Effector CD4-positive, alpha-beta T cell (primary cell): ENCODE data around the gene TIA1.
"Not testable (repeated sequence)": the region's sequence is repeated elsewhere in the genome, so short reads cannot be mapped to it uniquely, and the experiment has no call there.

Experiments
- DNase-seq: peaks from one replicate; pipeline ENCODE4 v3.0.0-alpha.2; 2020
- total RNA-seq: gene quantifications from one replicate; lab custom pipeline; 2026; lab: John Stamatoyannopoulos, UW

TIA1 gene, protein sequence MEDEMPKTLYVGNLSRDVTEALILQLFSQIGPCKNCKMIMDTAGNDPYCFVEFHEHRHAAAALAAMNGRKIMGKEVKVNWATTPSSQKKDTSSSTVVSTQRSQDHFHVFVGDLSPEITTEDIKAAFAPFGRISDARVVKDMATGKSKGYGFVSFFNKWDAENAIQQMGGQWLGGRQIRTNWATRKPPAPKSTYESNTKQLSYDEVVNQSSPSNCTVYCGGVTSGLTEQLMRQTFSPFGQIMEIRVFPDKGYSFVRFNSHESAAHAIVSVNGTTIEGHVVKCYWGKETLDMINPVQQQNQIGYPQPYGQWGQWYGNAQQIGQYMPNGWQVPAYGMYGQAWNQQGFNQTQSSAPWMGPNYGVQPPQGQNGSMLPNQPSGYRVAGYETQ
- total RNA-seq: 71.5 reads per million, percentile 76 among the genes with 10 or more reads in this experiment

DNA sequence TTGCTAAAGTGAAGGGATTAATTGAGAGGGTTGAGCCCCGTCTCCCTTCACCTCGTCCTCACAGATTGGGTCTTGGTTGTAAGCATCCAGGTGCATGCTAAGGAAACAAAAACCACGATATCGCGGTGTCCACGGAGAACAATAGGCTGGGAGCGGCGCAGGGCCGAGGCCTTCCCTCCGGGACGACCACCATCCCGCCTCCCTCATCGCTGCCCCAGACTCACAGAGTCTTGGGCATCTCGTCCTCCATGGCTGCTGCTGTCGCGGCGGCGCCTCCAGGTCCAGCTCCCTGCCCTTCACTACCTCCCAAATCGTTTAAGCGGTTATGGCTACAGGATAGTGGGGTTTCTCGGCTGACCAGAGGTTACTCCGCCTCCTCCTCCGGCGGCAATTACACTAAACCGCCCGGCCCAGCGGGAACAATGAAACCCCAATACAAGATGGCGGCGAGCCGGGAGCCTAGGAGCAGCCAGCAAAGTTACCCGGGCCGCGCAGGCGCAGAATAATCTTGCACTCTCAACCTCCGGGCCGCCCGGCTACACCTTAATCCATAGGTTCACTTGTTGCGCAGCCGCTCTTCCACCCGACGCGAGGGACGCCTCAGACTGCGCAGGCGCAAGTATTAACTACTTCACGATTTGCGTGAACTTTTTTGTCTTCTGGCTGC lies at the start of gene TIA1:
TSS of gene TIA1 (minus strand) at position 448 of the 667 bp plus-strand sequence. CDS start at position 250, 198 bp downstream.
- DNase-seq: peak; percentile 97

DNA sequence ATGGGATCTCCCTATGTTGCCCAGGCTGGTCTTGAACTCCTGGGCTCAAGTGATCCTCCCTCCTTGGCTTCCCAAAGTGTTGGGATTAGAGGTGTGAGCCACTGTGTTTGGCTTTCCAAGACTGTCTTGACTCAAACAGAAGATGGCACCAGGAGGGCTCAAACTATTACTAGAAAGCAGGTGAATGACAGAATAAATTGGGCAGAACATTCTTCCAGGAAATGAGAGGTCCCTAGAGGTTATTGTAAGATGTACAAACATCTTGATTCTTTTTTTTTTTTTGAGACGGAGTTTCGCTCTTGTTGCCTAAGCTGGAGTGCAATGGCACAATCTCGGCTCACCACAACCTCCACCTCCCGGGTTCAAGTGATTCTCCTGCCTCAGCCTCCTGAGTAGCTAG lies 49.4 kb upstream of the TIA1 start:
- not testable (repeated sequence) for DNase-seq

DNA sequence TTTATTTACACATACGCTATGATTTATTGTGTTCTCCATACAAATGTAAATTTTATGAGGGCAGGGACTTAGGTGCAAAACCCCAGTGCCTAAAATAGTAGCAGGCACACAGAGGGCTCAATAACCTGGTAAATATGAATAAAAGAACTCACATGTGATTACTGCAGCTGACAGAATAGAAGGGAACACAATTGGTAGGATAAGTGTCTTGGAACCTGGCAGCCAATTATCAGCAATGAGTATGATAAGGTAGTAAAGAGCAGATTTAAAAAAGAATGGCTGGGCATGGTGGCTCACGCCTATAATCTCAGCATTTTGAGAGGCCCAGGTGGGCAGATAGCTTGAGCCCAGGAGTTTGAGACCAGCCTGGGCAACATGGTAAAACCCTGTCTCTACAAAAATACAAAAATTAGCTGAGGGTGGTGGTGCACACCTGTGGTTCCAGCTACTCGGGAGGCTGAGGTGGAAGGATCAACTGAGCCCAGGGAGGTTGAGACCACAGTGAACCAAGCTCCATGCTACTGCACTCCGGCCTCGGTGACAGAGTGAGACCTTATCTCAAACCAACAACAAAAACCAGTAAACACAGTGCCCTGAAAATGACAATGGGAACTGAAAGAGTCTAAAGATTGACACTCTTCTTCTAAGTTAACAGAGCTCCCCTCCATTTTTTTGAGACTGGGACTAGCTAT lies 35.2 kb upstream of the TIA1 start:
- no peak for DNase-seq

DNA sequence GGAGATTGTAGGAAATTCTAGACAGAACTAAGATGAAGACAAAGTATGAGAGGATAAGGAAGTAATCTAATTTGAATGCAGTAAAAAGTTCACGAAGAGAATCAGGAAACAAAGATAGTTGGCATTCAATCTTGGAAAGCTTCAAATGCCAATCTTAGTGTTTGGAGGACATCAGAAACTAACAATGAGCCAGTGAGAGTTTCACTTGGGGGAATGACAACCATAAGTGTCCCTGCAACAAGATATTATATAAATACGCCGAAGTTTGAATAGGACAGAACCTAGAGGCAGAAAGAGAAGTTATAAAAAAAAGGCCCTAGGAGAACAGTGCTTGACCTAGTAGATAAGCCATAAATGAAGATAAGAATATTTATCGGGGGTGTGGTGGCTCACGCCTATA lies 34.0 kb upstream of the TIA1 start:
- DNase-seq: no peak

DNA sequence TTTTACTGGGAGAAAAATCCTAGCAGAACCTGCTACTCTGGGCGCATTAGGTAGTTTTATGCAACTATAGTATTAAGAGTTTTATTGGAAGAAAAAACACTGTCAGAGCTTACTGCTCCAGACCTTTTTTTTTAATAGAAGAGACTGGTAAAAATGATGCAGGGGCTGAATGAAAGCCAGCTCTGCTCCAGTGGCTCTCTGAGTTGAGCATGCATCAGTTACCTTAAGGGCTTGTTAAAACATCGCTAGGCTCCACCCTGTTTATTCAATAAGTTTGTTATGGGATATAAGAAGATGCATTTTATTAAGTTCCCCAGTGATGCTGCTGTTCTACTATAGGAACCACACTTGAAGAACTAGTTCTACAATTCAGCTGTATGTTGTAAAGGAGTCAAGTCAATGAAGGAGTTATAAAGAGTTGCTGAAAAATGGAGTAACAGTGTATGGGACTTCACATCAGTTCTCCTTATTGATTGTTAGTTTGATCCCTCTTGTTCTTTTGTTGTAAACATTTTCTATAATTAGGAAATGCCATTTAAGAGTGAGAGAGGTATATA lies 31.9 kb upstream of the TIA1 start:
- no peak for DNase-seq

DNA sequence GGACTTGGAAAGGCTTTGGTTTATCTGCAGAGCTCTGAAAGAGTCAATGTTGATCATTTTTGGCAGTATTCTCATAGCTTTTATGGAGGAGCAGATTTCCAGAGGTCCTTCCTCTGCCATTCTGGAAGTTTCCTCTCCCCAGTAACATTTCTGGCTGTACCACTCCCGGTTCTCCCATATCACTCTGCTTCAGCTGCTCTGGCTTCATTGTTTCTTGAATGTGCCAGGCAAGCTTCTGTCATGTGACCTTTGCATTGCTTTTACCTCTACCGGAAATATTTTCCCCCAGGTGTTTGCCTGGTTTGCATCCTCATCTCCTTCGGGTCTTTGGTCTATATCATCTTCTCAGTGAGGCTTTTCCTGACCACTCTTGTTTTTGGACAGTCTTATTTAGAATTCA lies 21.9 kb upstream of the TIA1 start:
- no peak for DNase-seq

DNA sequence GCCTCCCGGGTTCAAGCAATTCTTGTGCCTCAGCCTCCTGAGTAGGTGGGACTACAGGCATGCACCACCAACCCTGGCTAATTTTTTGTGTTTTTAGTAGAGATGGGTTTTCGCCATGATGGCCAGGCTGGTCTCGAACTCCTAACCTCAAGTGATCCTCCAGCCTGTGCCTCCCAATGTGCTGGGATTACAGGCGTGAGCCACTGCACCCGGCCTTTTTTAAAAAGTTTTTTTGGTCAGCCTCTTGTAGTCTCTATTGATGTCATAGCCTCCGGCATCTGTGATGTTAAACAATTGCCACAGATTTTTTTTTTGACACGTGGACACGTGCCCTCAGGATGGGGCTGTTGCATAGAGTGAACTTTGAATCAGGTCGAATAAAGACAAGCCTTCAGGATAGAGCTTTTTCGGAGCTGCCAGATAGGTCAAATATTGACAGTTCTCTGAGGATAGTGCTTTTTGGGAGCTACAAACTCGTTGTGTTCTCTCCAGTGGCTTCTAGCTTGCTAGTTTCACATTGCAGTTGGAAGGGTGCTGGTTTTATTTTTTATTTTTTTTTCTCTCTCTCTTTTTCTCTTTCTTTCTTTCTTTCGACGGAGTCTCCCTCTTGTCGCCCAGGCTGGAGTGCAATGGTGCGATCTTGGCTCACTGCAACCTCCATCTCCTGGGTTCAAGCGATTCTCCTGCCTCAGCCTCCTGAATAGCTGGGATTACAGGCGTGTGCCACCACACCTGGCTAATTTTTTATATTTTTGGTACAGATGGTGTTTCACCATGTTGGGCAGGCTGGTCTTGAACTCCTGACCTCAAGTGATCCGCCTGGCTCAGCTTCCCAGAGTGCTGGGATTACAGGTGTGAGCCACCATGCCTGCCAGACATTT lies 21.2 kb upstream of the TIA1 start:
- not testable (repeated sequence) for DNase-seq

DNA sequence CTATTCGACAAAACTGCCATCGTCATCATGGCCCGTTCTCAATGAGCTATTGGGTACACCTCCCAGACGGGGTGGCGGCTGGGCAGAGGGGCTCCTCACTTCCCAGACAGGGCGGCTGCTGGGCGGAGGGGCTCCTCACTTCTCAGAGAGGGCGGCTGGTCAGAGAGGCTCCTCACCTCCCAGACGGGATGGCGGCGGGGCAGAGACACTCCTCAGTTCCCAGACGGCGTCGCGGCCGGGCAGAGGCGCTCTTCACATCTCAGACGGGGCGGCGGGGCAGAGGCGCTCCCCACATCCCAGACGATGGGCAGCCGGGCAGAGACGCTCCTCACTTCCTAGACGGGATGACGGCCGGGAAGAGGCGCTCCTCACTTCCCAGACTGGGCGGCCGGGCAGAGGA lies 18.5 kb upstream of the TIA1 start:
- DNase-seq: not testable (repeated sequence)

DNA sequence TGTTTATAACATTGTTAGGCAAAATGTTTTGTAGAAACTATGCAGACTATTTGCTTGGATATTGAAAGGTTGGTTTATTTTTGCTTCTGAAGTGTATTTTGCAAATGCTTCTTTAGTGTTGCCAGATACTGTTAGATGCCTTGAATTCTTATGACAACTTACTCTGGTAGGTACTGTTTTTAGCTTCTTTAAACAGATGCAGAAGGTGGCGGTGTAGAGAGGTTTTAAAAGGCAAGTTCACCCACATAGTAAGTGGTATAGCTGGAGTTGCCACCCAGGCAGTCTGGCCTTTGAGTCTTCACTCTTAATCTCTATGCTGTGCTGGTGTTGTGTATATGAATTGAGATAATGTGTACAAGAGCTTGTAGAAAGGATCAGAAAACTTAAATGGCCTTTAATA lies 13.1 kb upstream of the TIA1 start:
- DNase-seq: no peak

DNA sequence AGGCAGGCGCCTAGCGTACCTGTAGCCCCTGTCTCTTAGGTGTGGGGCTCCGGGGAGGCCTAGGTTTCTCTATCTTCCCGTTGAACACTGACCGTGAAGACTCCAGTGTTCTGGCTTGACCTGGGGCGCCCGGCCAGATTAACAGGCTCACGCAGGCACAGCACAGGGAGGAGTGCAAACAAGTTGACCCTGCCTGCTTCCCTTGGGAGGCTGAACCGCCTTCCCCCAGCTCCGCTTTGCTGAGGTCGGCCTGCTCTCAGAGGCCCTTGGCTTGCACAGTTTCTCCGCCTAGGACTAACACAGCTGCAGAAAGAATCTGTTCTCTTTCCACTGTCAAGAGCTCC lies 10.1 kb upstream of the TIA1 start:
- DNase-seq: no peak

DNA sequence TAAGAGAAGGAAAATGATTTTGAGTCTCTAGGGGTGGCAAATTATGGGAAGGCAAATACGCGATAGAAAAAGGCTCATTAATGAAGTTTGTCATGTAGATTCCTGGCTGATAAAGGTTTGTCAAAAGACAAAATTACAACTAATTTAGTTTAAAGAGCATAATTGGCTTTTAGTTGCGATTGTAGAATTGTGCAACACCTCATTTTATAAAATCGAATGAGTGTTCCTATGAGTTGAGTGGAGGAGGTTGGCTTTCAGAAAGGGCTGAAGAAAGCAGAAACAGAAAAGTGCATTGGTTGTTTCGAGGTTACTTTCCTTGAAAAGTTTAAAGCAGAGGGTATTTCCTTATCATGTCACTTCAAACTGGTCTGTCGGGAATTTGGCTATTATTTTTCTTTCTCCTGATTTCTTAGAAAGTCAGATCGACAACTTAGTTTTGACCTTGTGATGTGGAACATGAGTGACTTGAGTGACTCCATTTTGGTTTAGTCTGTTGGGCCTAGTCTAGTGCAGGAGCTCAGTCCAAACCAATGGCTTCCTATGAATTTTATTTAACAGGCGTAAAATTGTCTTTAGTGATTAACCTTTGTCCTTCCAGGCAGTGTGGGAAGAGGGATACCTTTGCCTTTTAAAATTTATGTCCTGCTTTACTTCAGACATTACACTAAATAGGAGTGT lies 7.3 kb upstream of the TIA1 start:
- no peak for DNase-seq

DNA sequence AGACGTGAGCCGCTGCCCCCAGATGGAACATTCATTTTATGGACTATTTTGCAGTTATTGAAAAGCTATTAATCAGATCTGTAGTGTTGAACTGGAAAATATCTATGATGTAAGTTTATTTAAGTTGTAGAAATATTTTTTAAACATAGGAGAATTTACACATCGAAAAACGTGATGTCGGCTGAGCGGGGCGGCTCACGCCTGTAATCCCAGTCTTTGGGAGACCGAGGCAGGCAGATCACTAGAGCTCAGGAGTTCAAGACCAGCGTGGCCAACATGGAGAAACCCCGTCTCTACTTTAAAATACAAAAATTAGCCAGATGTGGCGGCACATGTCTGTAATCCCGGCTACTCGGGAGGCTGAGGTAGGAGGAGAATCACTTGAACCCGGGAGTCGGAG lies 2.0 kb upstream of the TIA1 start:
- DNase-seq: no peak

DNA sequence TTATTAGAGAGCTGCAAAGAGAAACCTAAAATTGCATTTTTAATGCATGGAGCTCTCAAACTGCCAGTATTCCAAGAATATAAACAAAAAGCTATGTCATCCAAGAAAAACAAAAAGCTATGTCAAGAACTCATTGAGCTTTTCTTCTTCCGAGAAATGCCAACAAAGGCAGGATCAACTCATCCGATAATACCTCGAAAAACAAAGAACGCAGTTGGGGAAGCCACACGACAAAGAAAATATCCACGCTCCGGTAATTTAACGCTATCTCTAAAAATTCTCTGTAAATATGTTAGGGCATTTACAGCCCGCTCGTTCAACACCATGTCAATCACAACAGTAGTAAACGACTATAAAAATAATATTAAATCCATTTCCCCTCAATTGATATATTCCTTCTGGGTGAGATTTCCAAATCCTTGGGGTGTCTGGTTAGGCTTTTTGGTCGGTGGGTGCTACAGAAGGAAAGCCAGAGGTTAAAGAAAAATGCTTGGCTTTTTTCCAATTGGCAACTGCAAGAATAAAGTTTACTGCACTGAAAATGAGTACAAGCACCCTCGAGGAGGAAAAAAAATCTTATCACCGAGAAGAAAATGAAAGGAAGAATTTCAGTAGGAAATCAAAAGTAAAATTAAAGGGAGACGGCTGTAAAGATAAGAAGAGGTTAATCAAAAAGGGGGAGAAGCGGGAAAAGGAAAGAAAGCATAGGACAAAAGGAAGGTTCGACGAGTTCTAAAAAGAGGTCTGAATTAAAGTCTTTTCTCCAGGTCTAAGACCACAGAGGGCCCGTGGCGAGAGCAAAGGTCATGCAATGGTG lies 856 bp downstream of the TIA1 start:
- no peak for DNase-seq

DNA sequence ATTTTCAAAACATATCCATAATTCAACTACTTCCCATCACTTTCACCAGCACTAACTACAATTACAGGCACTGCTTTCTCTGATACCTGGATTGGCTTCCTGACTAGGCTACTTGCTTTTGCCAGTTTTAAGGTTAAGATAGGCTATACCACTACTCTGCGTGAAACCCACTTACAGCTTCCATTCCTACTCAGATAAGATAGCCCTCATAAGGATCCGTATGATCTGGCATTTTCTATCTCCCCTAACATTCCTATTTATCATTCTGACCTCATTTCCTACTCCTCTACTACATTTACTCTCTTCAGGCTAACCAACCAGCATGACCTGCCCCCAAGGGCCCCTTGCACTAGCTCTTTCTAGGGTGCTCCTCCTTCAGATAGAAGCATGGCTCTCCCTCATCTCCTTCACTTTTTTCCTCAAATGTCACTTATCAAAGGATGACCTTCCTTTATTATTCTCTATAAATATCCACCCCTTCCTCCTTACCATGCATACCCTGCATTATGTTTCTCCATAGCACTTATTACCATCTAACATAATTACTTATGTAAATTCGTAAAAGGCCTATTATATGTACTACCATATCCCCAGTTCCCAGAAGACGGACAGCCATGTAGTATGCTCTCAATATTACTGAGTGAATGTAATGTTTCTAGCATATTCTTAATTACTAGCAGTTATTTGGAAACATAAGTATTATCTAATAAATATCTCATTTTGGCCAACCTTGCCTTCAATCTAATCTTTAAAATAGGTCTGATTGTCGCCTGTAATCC lies 4.4 kb downstream of the TIA1 start:
- no peak for DNase-seq

DNA sequence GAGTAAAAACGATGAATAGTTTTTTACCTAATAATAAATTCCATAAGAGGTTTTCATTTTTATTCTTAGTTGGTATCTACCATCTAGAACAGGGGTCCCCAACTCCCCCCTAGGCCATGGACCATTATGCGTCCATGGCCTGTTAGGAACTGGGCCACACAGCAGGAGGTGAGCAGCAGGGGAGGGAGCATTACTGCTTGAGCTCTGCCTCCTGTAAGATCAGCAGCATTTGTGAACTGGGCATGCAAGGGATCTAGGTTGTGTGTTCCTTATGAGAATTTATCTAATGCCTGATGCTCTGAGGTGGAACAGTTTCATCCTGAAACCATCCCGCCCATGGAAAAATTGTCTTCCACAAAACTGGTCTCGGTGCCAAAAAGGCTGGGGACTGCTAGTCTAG lies 5.9 kb downstream of the TIA1 start:
- no peak for DNase-seq

DNA sequence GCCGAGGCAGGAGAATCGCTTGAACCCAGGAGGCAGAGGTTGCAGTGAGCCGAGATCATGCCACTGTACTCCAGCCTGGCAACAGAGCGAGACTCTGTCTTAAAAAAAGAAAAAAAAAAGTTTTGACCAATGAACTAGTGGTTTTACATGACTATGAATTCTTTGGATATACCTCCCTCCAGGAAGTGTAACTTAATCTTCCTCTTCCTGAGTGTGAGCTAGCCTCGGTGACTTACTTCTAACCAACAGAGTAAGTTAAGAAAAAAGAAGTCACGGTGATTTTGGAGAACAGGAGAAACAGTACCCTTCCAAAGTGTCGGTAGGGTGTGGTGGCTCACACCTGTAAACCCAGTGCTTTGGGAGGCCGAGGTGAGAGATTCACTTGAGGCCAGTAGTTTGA lies 7.1 kb downstream of the TIA1 start:
- no peak for DNase-seq

DNA sequence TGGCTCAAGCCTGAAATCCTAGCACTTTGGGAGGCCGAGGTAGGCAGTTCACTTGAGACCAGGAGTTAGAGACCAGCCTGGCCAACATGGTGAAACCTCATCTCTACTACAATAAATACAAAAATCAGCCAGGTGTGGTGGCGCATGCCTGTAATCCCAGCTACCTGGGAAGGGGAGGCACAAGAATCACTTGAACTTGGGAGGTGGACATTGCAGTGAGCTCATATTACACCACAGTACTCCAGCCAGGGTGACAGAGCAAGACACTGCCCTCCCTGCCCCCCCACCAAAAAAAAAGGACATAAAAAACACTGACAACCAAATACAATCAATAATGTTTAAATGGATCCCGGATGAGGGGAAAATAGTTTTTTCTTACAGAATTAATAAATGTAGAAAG lies 7.8 kb downstream of the TIA1 start:
- no peak for DNase-seq

DNA sequence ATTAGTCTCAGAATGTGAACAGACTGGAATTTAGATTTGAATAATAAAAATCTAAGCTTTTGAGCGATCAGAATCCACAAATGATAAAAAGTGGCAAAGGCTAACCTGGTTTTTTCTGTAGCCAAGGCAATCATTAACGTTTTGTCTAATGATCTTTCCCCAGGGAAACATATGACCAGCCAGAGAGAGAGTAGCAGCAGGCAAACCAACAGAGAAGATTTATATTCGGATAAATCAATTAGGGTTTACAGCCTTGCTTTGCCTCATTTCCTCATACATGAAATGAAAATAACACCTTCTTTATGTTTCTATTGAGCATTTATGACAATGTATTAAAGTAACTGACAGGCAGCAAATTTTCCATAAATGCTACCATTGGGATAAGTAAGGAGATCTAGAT lies 14.5 kb downstream of the TIA1 start:
- DNase-seq: no peak

DNA sequence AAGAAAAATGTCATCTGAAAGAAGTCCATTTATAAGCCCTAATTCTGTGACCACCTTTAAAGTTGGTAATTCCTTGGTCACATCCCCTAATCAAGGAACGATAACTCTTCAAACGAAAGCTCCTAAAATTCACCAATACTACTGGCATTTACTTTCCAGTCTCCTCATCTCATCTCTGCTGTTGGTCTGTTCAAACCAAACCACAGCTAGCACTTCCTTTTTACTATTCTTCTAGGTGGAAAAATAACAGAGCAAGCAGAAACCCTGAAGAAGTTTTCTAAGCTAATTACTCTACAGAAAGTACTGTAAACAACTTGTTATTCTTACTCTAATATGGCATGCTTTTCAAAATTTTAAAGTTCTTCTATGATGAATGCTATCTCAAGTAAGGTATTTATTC lies 21.6 kb downstream of the TIA1 start:
- no peak for DNase-seq

DNA sequence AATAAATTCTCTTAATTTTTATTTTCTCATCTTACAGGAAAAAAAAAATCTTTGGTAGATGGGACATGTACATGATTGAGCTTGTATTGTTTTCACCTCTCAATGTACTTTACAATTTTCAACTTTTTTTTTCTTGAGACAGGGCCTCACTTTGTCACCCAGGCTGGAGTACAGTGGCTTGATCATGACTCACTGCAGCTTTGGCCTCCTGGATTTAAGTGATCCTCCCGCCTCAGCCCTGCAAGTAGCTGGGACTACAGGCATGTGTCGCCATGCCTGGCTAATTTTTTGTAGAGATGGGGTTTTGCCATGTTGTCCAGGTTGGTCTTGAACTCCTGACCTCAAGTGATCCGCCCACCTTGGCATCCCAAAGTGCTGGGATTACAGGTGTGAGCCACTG lies 25.1 kb downstream of the TIA1 start:
- DNase-seq: not testable (repeated sequence)
